NCI-H1694 (cell line): ENCODE measurements around the gene PLCB1.
A peak's percentile ranks its signal among the peaks of the same experiment; 100 is the strongest.
"Not testable (repeated sequence)": the region's sequence is repeated elsewhere in the genome, so short reads cannot be mapped to it uniquely, and the experiment has no call there.

Experiments used
- DNase-seq: peaks from one replicate; lab custom pipeline; 2025; lab: John Stamatoyannopoulos, UW

PLCB1 gene

GRCh38 chr20:8334641-8335040, 202.6 kb downstream of the PLCB1 start:
- no peak for DNase-seq

GRCh38 chr20:8335059-8335458, 203.0 kb downstream of the PLCB1 start:
- DNase-seq = no peak

- DNase-seq = no peak
Observed at GRCh38 chr20:8335495-8336195, 203.6 kb downstream of the PLCB1 start.

- no peak for DNase-seq
Observed at GRCh38 chr20:8339349-8339748, 207.3 kb downstream of the PLCB1 start.

- DNase-seq = no peak
Observed at GRCh38 chr20:8342391-8342790, 210.3 kb downstream of the PLCB1 start.

GRCh38 chr20:8344106-8344505, 212.0 kb downstream of the PLCB1 start:
- DNase-seq = no peak

- no peak for DNase-seq
Observed at GRCh38 chr20:8344631-8345030, 212.6 kb downstream of the PLCB1 start.

DNA sequence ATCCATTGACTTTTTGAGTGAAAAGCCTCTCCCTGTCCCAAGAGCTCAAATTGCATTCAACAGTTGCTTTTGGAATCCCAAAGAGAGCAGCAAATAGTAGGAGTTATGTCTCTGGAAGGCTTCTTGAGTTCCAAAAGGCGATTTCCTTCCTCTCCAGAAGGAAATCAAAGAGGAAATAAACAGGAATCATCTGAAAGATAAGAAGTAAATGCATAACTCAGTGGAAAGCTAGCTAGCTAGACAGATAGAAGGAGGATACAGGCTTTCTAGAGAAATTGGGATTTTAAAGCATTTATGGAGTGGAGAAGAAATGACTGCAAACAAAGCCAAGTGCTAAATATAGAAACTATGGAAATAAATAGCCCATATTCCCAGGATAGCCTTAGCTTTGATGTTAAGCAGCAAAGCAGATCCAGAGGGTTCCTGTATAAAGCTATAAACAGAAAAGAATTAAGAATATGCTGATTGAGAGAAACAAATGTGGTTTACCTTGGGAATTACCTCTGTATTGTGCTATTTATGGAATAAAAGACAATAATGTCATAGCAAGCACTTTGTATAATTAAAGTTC, 214.7 kb downstream of the PLCB1 start:
- no peak for DNase-seq

DNA sequence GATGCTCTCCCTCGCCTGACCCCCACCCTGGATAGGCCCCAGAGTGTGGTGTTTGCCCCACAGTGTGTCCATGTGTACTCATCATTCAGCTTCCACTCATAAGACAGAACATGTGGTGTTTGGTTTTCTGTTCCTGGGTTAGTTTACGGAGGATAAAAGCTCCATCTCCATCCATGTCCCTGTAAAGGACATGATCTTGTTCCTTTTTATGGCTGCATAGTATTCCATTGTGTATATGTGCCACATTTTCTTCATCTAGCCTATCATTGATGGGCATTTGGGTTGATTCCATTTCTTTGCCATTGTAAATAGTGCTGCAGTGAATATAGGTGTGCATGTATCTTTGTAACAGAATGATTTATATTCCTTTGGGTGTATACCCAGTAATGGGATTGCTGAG, 218.2 kb downstream of the PLCB1 start:
- not testable (repeated sequence) for DNase-seq

DNA sequence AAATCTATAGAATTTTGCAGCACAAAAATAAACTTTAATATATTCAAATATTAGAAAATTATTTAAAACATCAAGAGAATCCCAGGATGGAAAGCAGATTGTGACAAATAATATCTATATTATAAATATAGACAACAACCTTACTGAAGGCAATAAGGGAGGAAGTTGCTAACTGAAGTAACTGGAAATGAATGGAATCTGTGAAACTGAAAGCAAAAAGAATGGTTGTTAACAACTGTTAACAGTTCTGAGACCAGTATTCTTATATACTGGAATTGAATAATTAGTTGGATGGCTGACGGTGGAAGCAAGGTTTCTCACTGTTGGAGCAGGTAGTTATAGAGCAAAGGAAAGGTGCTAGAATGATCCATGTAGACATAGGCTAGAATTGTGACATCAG, 220.4 kb downstream of the PLCB1 start:
- no peak for DNase-seq

- DNase-seq = no peak
Observed at GRCh38 chr20:8353512-8353911, 221.4 kb downstream of the PLCB1 start.

DNA sequence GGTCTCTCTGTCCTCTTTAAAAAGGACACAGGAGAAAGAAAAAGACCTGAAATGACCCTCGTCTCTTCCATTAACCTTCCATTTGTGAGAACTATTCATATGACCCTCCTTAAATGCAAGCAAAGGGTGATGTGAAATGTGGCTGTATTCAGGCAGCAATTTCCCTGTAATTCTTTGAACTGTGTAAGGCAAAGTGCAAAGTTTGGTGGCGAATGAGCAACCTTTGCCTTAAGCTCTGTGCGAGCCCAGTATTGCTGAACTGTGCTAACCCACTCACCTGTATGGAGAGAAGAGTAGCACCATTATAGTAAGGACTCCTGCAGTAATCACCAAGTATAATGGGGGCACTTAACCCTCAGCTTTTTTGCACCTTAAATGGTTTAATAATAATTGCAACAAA, 223.4 kb downstream of the PLCB1 start:
- no peak for DNase-seq

GRCh38 chr20:8356806-8357205, 224.7 kb downstream of the PLCB1 start:
- no peak for DNase-seq

DNA sequence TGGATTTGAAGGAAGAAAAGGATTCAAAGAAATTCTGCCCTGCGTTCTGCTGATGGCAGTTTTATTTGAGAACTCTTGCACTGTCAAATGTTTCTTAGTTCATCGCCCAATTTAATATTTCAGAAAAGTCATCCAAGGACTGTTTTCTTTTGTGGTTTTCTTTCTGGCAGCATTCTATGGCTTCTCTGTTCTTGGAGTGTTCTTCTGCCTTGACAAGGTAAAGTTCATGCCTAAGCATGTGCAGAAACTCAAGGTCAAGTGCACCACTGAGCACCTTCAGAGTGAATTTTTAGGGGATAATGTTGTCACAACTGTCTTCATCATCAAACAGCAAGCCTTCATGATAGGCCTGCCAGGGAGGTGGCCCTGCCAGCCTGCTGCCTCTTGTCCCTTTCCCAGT, 225.6 kb downstream of the PLCB1 start:
- no peak for DNase-seq

DNA sequence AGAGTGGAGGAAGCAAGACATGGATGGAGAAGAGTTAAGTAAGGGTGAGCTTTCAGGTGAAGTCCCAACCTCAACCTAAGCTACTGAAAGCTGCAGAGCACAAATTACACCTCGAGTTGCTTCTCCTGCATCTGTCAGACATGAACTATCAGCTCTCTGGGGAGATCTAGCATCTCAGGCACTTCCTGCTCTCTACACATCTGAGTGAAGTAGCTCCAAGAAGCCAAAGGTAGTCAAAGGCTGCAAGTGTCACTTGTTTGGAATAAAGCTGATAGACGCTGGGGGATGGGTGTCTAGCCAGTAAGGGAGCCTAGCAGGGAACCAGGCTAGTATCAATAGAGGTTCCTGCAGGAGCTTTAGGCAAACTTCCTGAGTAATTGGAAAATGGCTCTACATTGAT, 228.0 kb downstream of the PLCB1 start:
- no peak for DNase-seq

DNA sequence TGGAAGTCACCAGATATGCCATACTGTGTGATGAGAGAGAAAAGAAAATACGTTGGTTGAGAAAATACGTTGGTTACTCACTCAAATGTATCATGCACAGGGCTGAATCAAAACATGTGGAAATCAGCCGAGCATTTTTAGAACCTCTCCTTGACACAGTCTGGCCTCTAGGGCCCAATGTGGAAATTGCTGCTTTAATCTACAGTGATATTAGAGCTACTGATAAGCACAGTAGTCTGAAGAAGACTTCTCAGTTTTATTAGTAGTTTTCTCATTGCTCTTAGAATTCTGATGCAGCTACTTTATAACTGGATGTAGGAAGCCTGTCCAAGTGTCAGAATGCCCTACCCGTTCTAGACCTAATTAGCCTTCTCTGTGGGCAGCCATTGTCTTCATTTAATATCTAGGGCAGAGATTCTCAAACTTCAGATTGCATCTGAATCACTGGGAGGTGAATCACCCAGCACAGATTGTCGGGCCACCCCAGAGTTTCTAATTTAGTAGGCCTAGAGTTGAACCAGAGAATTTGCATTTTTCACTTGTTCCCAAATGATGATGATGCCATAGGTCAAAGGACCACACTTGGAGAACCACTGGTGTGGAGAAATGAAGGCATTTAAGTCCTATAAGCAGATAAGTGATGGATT, 229.1 kb downstream of the PLCB1 start:
- DNase-seq = peak; percentile 4

- DNase-seq = no peak
Observed at GRCh38 chr20:8361779-8362178, 229.7 kb downstream of the PLCB1 start.

GRCh38 chr20:8362457-8362856, 230.4 kb downstream of the PLCB1 start:
- DNase-seq = no peak

- no peak for DNase-seq
Observed at GRCh38 chr20:8363970-8364733, 232.1 kb downstream of the PLCB1 start.

DNA sequence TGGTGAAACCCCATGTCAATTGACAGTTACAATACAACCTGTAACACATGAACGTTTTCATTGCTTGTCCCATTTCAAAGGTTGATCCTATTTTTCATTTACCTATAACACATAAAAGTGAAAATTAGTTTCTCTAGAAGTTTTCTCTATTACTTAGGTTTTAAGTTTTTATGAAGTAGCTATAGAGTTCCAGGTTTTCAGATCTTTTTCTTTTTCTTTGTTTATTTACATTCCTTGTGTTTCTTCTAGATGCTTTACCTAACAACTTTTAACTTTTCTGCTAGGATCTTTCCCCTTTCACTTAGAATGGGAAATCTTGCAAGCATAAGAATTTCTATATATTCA, 232.6 kb downstream of the PLCB1 start:
- no peak for DNase-seq

DNA sequence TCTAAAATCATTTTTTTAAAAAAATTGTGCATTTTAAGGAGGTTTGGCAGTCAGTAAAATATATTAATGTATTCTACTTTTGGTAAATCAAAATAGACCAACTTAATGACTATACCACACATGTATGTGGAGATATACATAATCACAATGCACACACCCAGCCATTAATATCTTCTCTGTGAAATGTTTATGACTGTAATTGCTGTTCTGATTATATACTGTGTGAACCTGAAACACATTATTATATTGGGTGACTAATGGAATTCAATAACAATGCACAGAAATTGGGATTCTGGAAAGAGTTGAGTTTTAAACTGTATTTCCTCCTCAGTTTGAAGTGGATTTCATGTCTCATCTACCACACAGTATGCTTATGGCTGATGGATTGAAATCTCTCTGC, 233.6 kb downstream of the PLCB1 start:
- DNase-seq = no peak

DNA sequence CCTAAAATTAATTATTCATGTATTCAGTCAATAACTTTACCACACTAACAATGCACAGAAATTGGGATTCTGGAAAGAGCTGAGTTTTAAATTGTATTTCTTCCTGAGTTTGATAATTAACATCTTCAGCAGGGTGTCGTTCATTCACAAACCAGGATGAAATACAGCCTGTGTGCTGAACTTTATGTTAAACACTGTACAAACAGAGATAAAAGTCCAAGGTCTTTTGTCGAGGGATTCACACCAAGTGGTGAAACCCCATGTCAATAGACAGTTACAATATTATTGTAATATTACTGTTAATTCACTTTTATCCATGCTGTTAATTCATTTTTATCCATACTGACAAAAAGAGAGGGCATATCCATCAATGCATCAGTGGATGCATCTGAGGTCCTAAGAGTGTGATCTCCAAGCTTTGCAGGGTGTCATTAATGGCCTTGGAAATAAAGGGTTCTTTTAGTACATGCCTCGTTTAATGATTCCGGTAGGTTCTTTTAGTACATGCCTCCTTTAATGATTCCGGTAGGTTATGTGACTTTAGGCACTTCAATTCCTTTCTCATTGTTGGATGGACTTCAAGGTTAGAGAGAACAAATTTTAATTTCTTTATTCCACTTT, 234.3 kb downstream of the PLCB1 start:
- no peak for DNase-seq

DNA sequence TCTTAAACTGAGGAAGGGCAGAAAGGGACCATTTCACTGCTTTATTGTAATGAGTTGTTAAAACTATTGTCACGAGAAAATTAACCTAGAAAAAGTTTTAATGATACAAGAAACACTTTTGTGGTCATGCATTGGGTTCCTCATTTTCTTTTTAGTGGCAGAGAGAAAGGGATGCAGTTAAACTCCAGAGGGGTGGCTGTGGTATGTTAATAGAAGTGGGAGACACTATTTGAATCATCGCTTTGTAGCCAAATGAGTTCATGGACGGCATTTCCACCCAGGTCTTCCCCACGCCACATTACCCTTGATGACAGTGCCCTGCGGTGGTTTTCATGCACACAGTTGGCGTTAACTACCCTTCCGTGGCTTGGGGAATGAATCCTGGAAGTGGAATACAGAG, 235.6 kb downstream of the PLCB1 start:
- no peak for DNase-seq
